GM12892 (cell line): ENCODE results near the gene DNAH14.

Experiments
- POLR2A ChIP-seq: IDR thresholded peaks from 2 replicates; pipeline ENCODE4 v1.6.1; 2011; ENCODE audit warnings: low read depth, low read length, control low read depth
- POLR2AphosphoS5 ChIP-seq: IDR thresholded peaks from 2 replicates; pipeline ENCODE4 v1.6.1; 2011; ENCODE audit warnings: low read depth, low read length, control low read depth
- TAF1 ChIP-seq: IDR thresholded peaks from 2 replicates; pipeline ENCODE4 v1.6.1; 2011; ENCODE audit warnings: low read depth, mild to moderate bottlenecking, control low read depth, low read length, borderline replicate concordance

- TF ChIP-seq POLR2A = no peak
- TF ChIP-seq TAF1 = no peak
- no peak for TF ChIP-seq POLR2AphosphoS5
These were observed 466.9 kb downstream of the DNAH14 start for GRCh38 chr1:225396357-225396756.
